H9 (cell line): Measurements from ENCODE around the gene OR11G2. TPM values are rescaled to one million over a fixed set of nuclear protein-coding genes. Genes with fewer than 3 reads are reported as not detected.

Experiments used
- DNase-seq: peaks from one replicate; pipeline ENCODE4 v3.0.0-alpha.2; 2017
- H2AFZ ChIP-seq: one replicate; pipeline ENCODE4 v1.6.1; 2013; ENCODE audit warnings: mild to moderate bottlenecking, low read length, control low read depth, moderate library complexity
- H2AK5ac ChIP-seq: 2 replicates; pipeline ENCODE4 v1.6.1; 2013; ENCODE audit warnings: low read length, control low read depth, mixed read lengths; ENCODE audit not compliant: insufficient read length
- H2BK120ac ChIP-seq: one replicate; pipeline ENCODE4 v1.6.1; 2013; ENCODE audit warnings: low read depth, mild to moderate bottlenecking, low read length, control low read depth, inconsistent platforms; ENCODE audit not compliant: poor library complexity, severe bottlenecking
- H2BK12ac ChIP-seq: 2 replicates; pipeline ENCODE4 v1.6.1; 2013; ENCODE audit warnings: low read length, control low read depth, mixed read lengths, low read depth; ENCODE audit not compliant: insufficient read length
- H2BK15ac ChIP-seq: 2 replicates; pipeline ENCODE4 v1.6.1; 2013; ENCODE audit warnings: low read depth, low read length, control low read depth
- H2BK20ac ChIP-seq: one replicate; pipeline ENCODE4 v1.6.1; 2013; ENCODE audit warnings: low read depth, mild to moderate bottlenecking, low read length, control low read depth, inconsistent platforms; ENCODE audit not compliant: poor library complexity, severe bottlenecking
- H2BK5ac ChIP-seq: 2 replicates; pipeline ENCODE4 v1.6.1; 2013; ENCODE audit warnings: low read length, control low read depth, mixed read lengths; ENCODE audit not compliant: insufficient read length
- H3K14ac ChIP-seq: 2 replicates; pipeline ENCODE4 v1.6.1; 2013; ENCODE audit warnings: low read length, control low read depth; ENCODE audit not compliant: insufficient read depth
- H3K18ac ChIP-seq: 2 replicates; pipeline ENCODE4 v1.6.1; 2013; ENCODE audit warnings: low read depth, mild to moderate bottlenecking, mixed read lengths, low read length, control low read depth; ENCODE audit not compliant: insufficient read length
- H3K23ac ChIP-seq: 2 replicates; pipeline ENCODE4 v1.6.1; 2013; ENCODE audit warnings: low read length, control low read depth, mixed read lengths, low read depth; ENCODE audit not compliant: insufficient read length
- H3K23me2 ChIP-seq: 2 replicates; pipeline ENCODE4 v1.6.1; 2013; ENCODE audit warnings: low read depth, mild to moderate bottlenecking, mixed read lengths, low read length, control low read depth; ENCODE audit not compliant: insufficient read length, poor library complexity, severe bottlenecking
- H3K27ac ChIP-seq: 2 replicates; pipeline ENCODE4 v1.5.1; 2013; ENCODE audit warnings: low read length, control low read depth, mixed read lengths, low read depth; ENCODE audit not compliant: insufficient read length
- H3K27me3 ChIP-seq: 2 replicates; pipeline ENCODE4 v1.6.1; 2013; ENCODE audit warnings: low read length, control low read depth, inconsistent platforms; ENCODE audit not compliant: insufficient read depth
- H3K4ac ChIP-seq: 2 replicates; pipeline ENCODE4 v1.6.1; 2013; ENCODE audit warnings: low read depth, mild to moderate bottlenecking, control low read depth, inconsistent platforms, low read length, moderate library complexity
- H3K4me1 ChIP-seq: 2 replicates; pipeline ENCODE4 v1.6.1; 2013; ENCODE audit warnings: low read length, control low read depth, inconsistent platforms; ENCODE audit not compliant: insufficient read depth
- H3K4me2 ChIP-seq: 2 replicates; pipeline ENCODE4 v1.6.1; 2013; ENCODE audit warnings: low read length, control low read depth, mixed read lengths; ENCODE audit not compliant: insufficient read length, insufficient read depth
- H3K56ac ChIP-seq: 2 replicates; pipeline ENCODE4 v1.6.1; 2013; ENCODE audit warnings: low read depth, mild to moderate bottlenecking, mixed read lengths, low read length, control low read depth; ENCODE audit not compliant: insufficient read length
- H3K79me1 ChIP-seq: 2 replicates; pipeline ENCODE4 v1.6.1; 2013; ENCODE audit warnings: low read depth, mild to moderate bottlenecking, moderate library complexity, low read length, control low read depth, inconsistent platforms; ENCODE audit not compliant: insufficient read depth, poor library complexity, severe bottlenecking
- H3K79me2 ChIP-seq: 2 replicates; pipeline ENCODE4 v1.6.1; 2013; ENCODE audit warnings: low read length, control low read depth, inconsistent platforms; ENCODE audit not compliant: insufficient read depth
- H3K9ac ChIP-seq: 2 replicates; pipeline ENCODE4 v1.6.1; 2013; ENCODE audit warnings: low read length, control low read depth, mixed read lengths; ENCODE audit not compliant: insufficient read length; ENCODE audit errors: extremely low read depth
- H3K9me3 ChIP-seq: one replicate; pipeline ENCODE4 v1.6.1; 2013; ENCODE audit warnings: low read depth, low read length, inconsistent platforms; ENCODE audit not compliant: control insufficient read depth
- H3T11ph ChIP-seq: one replicate; pipeline ENCODE4 v1.6.1; 2013; ENCODE audit warnings: mild to moderate bottlenecking, low read length, control low read depth, inconsistent platforms
- H4K20me1 ChIP-seq: one replicate; pipeline ENCODE4 v1.6.1; 2013; ENCODE audit not compliant: control insufficient read depth, insufficient read length, insufficient read depth
- H4K5ac ChIP-seq: 2 replicates; pipeline ENCODE4 v1.6.1; 2013; ENCODE audit warnings: low read depth, mild to moderate bottlenecking, mixed read lengths, low read length, control low read depth; ENCODE audit not compliant: insufficient read length
- H4K8ac ChIP-seq: replicated peaks from 2 replicates; pipeline ENCODE4 v1.6.1; 2013; ENCODE audit warnings: low read length, control low read depth, mixed read lengths, low read depth; ENCODE audit not compliant: insufficient read length
- H4K91ac ChIP-seq: 2 replicates; pipeline ENCODE4 v1.6.1; 2013; ENCODE audit warnings: low read depth, mild to moderate bottlenecking, moderate library complexity, mixed read lengths, low read length, control low read depth; ENCODE audit not compliant: insufficient read length
- H3K27ac Mint-ChIP-seq, 3 experiments: 2 replicates in 2 of 3; 3 replicates in 1 of 3; pipeline ENCODE4 v1.8.0; 2020 to 2021; ENCODE audit warnings: mixed read lengths in 3 of 3, mild to moderate bottlenecking in 1 of 3, moderate library complexity in 1 of 3
- H3K27me3 Mint-ChIP-seq: 2 replicates; pipeline ENCODE4 v1.8.0; 2021; ENCODE audit warnings: low read depth, mild to moderate bottlenecking, moderate library complexity, mixed read lengths
- H3K36me3 Mint-ChIP-seq, 3 experiments: 2 replicates in 2 of 3; 3 replicates in 1 of 3; pipeline ENCODE4 v1.8.0; 2020 to 2021; ENCODE audit warnings: low read depth in 3 of 3, mixed read lengths in 3 of 3; ENCODE audit not compliant: insufficient read depth in 1 of 3
- H3K4me1 Mint-ChIP-seq, 2 experiments: 2 replicates each; pipeline ENCODE4 v1.8.0; 2020; ENCODE audit warnings: mixed read lengths in 2 of 2
- H3K4me3 Mint-ChIP-seq, 2 experiments: 2 replicates in 1 of 2; 3 replicates in 1 of 2; pipeline ENCODE4 v1.8.0; 2020 to 2021; ENCODE audit warnings: mild to moderate bottlenecking in 2 of 2, mixed read lengths in 2 of 2, moderate library complexity in 1 of 2
- H3K9me3 Mint-ChIP-seq, 2 experiments: 2 replicates in 1 of 2; 3 replicates in 1 of 2; pipeline ENCODE4 v1.8.0; 2020; ENCODE audit warnings: mild to moderate bottlenecking in 2 of 2, mixed read lengths in 2 of 2, moderate library complexity in 1 of 2
- CTCF ChIP-seq: fragments of 200-600 bp; sonication (generic); conservative IDR thresholded peaks from 3 replicates; pipeline ENCODE4 v1.8.0; 2021; ENCODE audit warnings: antibody characterized with exemption, mild to moderate bottlenecking
- WGBS: extraction: QIAGEN DNeasy Blood & Tissue Kit; methylation state at CpG from one replicate; pipeline ENCODE4 v1.1.7; 2013; ENCODE audit warnings: missing lambda C conversion rate, low lambda C conversion rate, mixed read lengths; ENCODE audit not compliant: insufficient read length; ENCODE audit errors: extremely low coverage; 5-methylcytosine and 5-hydroxymethylcytosine counted together
- total RNA-seq: library from RNA; stranded (reverse); gene quantifications from 2 replicates; pipeline ENCODE4 v1.2.1, GENCODE V29; 2021

OR11G2 gene
- total RNA-seq, 1 experiment from 2014 or later: not detected

- no peak for TF ChIP-seq CTCF
- Mint-ChIP-seq H3K4me1 (no peaks in the 10 kb centered on the region), H3K27me3 (no peaks in the 10 kb centered on the region; the same call in 1 of the 2 replicates), H3K36me3 (peaks cover 0 to 39% (median 9%) of the 10 kb centered on the region in 3 experiments; a peak in 6 of 7 replicates), H3K27ac (no peak overlapping the region), H3K9me3 (peaks cover 91 to 94% of the 10 kb centered on the region in 2 experiments), H3K4me3 (no peak overlapping the region)
- Histone ChIP-seq H3K4ac (no peak overlapping the region), H3K4me1 (no peaks in the 10 kb centered on the region), H2BK20ac (no peak overlapping the region), H3K23me2 (no peaks in the 10 kb centered on the region), H2BK120ac (no peak overlapping the region), H2BK15ac (no peak overlapping the region), H3K27ac (no peak overlapping the region), H2BK5ac (no peak overlapping the region), H3K9me3 (peaks cover 65% of the 10 kb centered on the region), H4K20me1 (no peaks in the 10 kb centered on the region), H2AK5ac (no peak overlapping the region), H3K27me3 (no peaks in the 10 kb centered on the region; the same call in 1 of the 2 replicates), H3K14ac (no peak overlapping the region), H4K5ac (no peak overlapping the region), H3K18ac (no peak overlapping the region), H3K4me2 (no peak overlapping the region), H3K79me2 (no peaks in the 10 kb centered on the region), H3K56ac (no peak overlapping the region), H3K79me1 (no peaks in the 10 kb centered on the region), H4K91ac (no peak overlapping the region), H2AFZ (no peak overlapping the region), H3K23ac (no peak overlapping the region), H3K9ac (no peak overlapping the region), H3T11ph (no peak overlapping the region), H4K8ac (no peak overlapping the region), H2BK12ac (no peak overlapping the region)
- no peak for DNase-seq
- no CpG with 5 or more reads among the region's 2 CpGs for WGBS
Observed at GRCh38 chr14:20179880-20180279, 10.8 kb upstream of the OR11G2 start.
